PC-3 (cell line): Measurements from ENCODE around the gene PHF21B. TPM values are rescaled to one million over a fixed set of nuclear protein-coding genes. Genes with fewer than 3 reads are reported as not detected.

Experiments used
- ATAC-seq: fragments of 200-7000 bp; cut with Tn5 transposase; 2 replicates; pipeline ENCODE4 v1.9.1; 2020; ENCODE audit warnings: mild to moderate bottlenecking, moderate library complexity
- BruUV-seq: library from RNA; stranded (reverse); fragments of 400-500 nt; replicated peaks from 2 replicates; lab custom pipeline; 2021; lab: Mats Ljungman, UMichigan
- CTCF ChIA-PET: fragments of 300-600 bp; sonication (Branson Sonifier 250); formaldehyde crosslinking; loops from one replicate; lab custom pipeline; 2022; ENCODE audit warnings: antibody characterized with exemption; lab: Charles Lee
- POLR2A ChIA-PET: fragments of 300-600 bp; sonication (Branson Sonifier 250); formaldehyde crosslinking; loops from one replicate; lab custom pipeline; 2022; ENCODE audit warnings: antibody characterized with exemption; ENCODE audit not compliant: unreplicated experiment; lab: Charles Lee
- DNase-seq: peaks from one replicate; pipeline ENCODE4 v3.0.0-alpha.2; 2015
- H2AFZ ChIP-seq: fragments of 300-600 bp; sonication (generic); 2 replicates; pipeline ENCODE4 v1.6.0; 2016; ENCODE audit warnings: antibody characterized with exemption, low read length
- H3F3A ChIP-seq: fragments of 300-600 bp; sonication (generic); one replicate; pipeline ENCODE4 v1.6.0; 2017; ENCODE audit warnings: antibody characterized with exemption, low read length, control low read depth, mild to moderate bottlenecking; ENCODE audit not compliant: unreplicated experiment
- H3K27ac ChIP-seq: fragments of 300-600 bp; sonication (generic); 2 replicates; pipeline ENCODE4 v1.5.1; 2016; ENCODE audit warnings: mild to moderate bottlenecking, low read length
- H3K27me3 ChIP-seq: fragments of 300-600 bp; sonication (generic); 2 replicates; pipeline ENCODE4 v1.6.1; 2016; ENCODE audit warnings: low read length, mixed read lengths
- H3K36me3 ChIP-seq: fragments of 300-600 bp; sonication (generic); 2 replicates; pipeline ENCODE4 v1.6.1; 2016; ENCODE audit warnings: low read depth, mixed run types, low read length, mixed read lengths
- H3K4me1 ChIP-seq: fragments of 300-600 bp; sonication (generic); 2 replicates; pipeline ENCODE4 v1.5.1; 2016; ENCODE audit warnings: low read length; ENCODE audit not compliant: insufficient read depth
- H3K4me2 ChIP-seq: fragments of 300-600 bp; sonication (generic); 2 replicates; pipeline ENCODE4 v1.6.0; 2016; ENCODE audit warnings: low read length
- H3K4me3 ChIP-seq: fragments of 300-600 bp; sonication (generic); 2 replicates; pipeline ENCODE4 v1.5.1; 2016; ENCODE audit warnings: mild to moderate bottlenecking, low read length, mixed read lengths
- H3K79me2 ChIP-seq: fragments of 300-600 bp; sonication (generic); 2 replicates; pipeline ENCODE4 v1.6.1; 2017; ENCODE audit warnings: low read length, mixed read lengths
- H3K9ac ChIP-seq: fragments of 300-600 bp; sonication (generic); 2 replicates; pipeline ENCODE4 v1.6.0; 2016; ENCODE audit warnings: mild to moderate bottlenecking, low read length
- H3K9me2 ChIP-seq: fragments of 300-600 bp; sonication (generic); replicated peaks from 2 replicates; pipeline ENCODE4 v1.6.1; 2016; ENCODE audit warnings: mixed run types, low read length, mixed read lengths
- H3K9me3 ChIP-seq: fragments of 300-600 bp; sonication (generic); 2 replicates; pipeline ENCODE4 v1.6.1; 2016; ENCODE audit warnings: low read length, mixed read lengths
- H4K20me1 ChIP-seq: fragments of 300-600 bp; sonication (generic); 2 replicates; pipeline ENCODE4 v1.6.1; 2016; ENCODE audit warnings: low read length, mixed read lengths
- CTCF ChIP-seq: fragments of 300-600 bp; sonication (generic); conservative IDR thresholded peaks from 2 replicates; pipeline ENCODE4 v1.5.1; 2017; ENCODE audit warnings: antibody characterized with exemption, low read depth, mild to moderate bottlenecking, low read length
- EZH2 ChIP-seq: fragments of 300-600 bp; sonication (generic); IDR thresholded peaks from one replicate; pipeline ENCODE4 v1.6.1; 2017; ENCODE audit warnings: antibody characterized with exemption, mild to moderate bottlenecking, low read length; ENCODE audit not compliant: unreplicated experiment
- EZH2phosphoT487 ChIP-seq: fragments of 300-600 bp; sonication (generic); IDR thresholded peaks from 2 replicates; pipeline ENCODE4 v1.6.1; 2018; ENCODE audit warnings: mild to moderate bottlenecking, antibody characterized with exemption, low read length, borderline replicate concordance
- intact Hi-C: fragments of 100-400 bp; cut with micrococcal nuclease; formaldehyde crosslinking; loops from 2 replicates; pipeline ENCODE4 v1.9.0; 2023
- total RNA-seq: library from RNA; depleted of rRNA; stranded (reverse); fragments of >200 nt; gene quantifications from 2 replicates; pipeline ENCODE4 v1.2.3, GENCODE V29; 2014

The PHF21B gene
- total RNA-seq, 1 experiment from 2014 or later: not detected

- Histone ChIP-seq H3K9ac (no peak overlapping the region), H3K4me2 (no peak overlapping the region), H3K27ac (no peak overlapping the region), H2AFZ (no peak overlapping the region), H4K20me1 (no peaks in the 10 kb centered on the region), H3K4me1 (no peaks in the 10 kb centered on the region), H3K9me3 (no peaks in the 10 kb centered on the region), H3K9me2 (no peaks in the 10 kb centered on the region), H3K4me3 (no peak overlapping the region), H3K27me3 (peaks cover 10% of the 10 kb centered on the region; the same call in 1 of the 2 replicates), H3K36me3 (no peaks in the 10 kb centered on the region), H3K79me2 (no peaks in the 10 kb centered on the region), H3F3A (no peaks in the 10 kb centered on the region)
- ChIA-PET CTCF (no interaction called here), POLR2A (no interaction called here)
- intact Hi-C loops: no loop called here
- TF ChIP-seq EZH2: no peak
- TF ChIP-seq CTCF: no peak
- no peak for TF ChIP-seq EZH2phosphoT487
- no peak for ATAC-seq
- no TSS peak for BruUV-seq
- no peak for DNase-seq
Measured at GRCh38 chr22:44916281-44917231, 93.2 kb downstream of the PHF21B start.

- no peak overlapping the region for H3K27ac ChIP-seq
- CTCF ChIA-PET: no interaction called here
- H3K4me3 ChIP-seq: no peak overlapping the region
- intact Hi-C loops: no loop called here
- no TSS peak for BruUV-seq
- POLR2A ChIA-PET: no interaction called here
- DNase-seq: no peak
- H3K4me2 ChIP-seq: no peak overlapping the region
- peaks cover 10% of the 10 kb centered on the region; the same call in 1 of the 2 replicates for H3K27me3 ChIP-seq
- no peaks in the 10 kb centered on the region for H3K36me3 ChIP-seq
- TF ChIP-seq CTCF (no peak), EZH2 (no peak), EZH2phosphoT487 (no peak)
- ATAC-seq: no peak
- no peaks in the 10 kb centered on the region for H3F3A ChIP-seq
- H3K4me1 ChIP-seq: no peaks in the 10 kb centered on the region
- no peaks in the 10 kb centered on the region for H4K20me1 ChIP-seq
- no peaks in the 10 kb centered on the region for H3K79me2 ChIP-seq
- no peak overlapping the region for H2AFZ ChIP-seq
- H3K9ac ChIP-seq: no peak overlapping the region
- H3K9me3 ChIP-seq: no peaks in the 10 kb centered on the region
- no peaks in the 10 kb centered on the region for H3K9me2 ChIP-seq
Measured at GRCh38 chr22:44915441-44915840, 94.4 kb downstream of the PHF21B start.
